Tibial artery (tissue), 4 donors: ENCODE results near the gene PACSIN1.

Source experiments
- DNase-seq, 2 donors: peaks; one replicate each; pipeline ENCODE4 v3.0.0-alpha.2; 2019
- H3K27ac ChIP-seq, 2 donors: fragments of 200-600 bp; sonication (generic) in 1 of 2; 1 replicate in 1 of 2; 2 replicates in 1 of 2; pipeline ENCODE4 v1.5.1; 2018 to 2019; ENCODE audit warnings: mild to moderate bottlenecking in 1 of 2
- H3K27me3 ChIP-seq, 2 donors: fragments of 200-600 bp; sonication (generic) in 1 of 2; one replicate each; pipeline versions ENCODE4 v1.5.1 to v1.6.0; 2016 to 2019
- H3K36me3 ChIP-seq, 3 donors: fragments of 200-600 bp; sonication (generic) in 2 of 3; one replicate each; pipeline ENCODE4 v1.5.1; 2016 to 2019; ENCODE audit warnings: mild to moderate bottlenecking in 2 of 3
- H3K4me1 ChIP-seq, 4 donors: fragments of 200-600 bp; sonication (generic) in 2 of 4; 1 replicate in 3 of 4; 2 replicates in 1 of 4; pipeline ENCODE4 v1.5.1; 2016 to 2019
- H3K4me3 ChIP-seq, 2 donors: fragments of 200-600 bp; sonication (generic) in 1 of 2; 1 replicate in 1 of 2; 2 replicates in 1 of 2; pipeline ENCODE4 v1.5.1; 2018 to 2019; ENCODE audit warnings: mild to moderate bottlenecking in 2 of 2
- H3K9me3 ChIP-seq, 3 donors: fragments of 200-600 bp; sonication (generic) in 1 of 3; one replicate each; pipeline ENCODE4 v1.5.1; 2016 to 2019
- intact Hi-C: fragments of 100-400 bp; cut with DNase I; formaldehyde crosslinking; loops from one replicate; pipeline ENCODE4 v1.15.0; 2023; ENCODE audit warnings: low total_unique reads
- TF ChIP-seq, protein P1 (sequence below), 2 experiments: fragments of 200-600 bp in 1 of 2; fragments of 450-650 bp in 1 of 2; IDR thresholded peaks; one replicate each; pipeline ENCODE4 v1.5.1; 2017 to 2019; ENCODE audit warnings: antibody characterized with exemption in 2 of 2, mild to moderate bottlenecking in 1 of 2, moderate library complexity in 1 of 2

The PACSIN1 gene

GRCh38 chr6:34538581-34538980 is 72.7 kb downstream of the PACSIN1 start:
- TF ChIP-seq, protein P1, sequence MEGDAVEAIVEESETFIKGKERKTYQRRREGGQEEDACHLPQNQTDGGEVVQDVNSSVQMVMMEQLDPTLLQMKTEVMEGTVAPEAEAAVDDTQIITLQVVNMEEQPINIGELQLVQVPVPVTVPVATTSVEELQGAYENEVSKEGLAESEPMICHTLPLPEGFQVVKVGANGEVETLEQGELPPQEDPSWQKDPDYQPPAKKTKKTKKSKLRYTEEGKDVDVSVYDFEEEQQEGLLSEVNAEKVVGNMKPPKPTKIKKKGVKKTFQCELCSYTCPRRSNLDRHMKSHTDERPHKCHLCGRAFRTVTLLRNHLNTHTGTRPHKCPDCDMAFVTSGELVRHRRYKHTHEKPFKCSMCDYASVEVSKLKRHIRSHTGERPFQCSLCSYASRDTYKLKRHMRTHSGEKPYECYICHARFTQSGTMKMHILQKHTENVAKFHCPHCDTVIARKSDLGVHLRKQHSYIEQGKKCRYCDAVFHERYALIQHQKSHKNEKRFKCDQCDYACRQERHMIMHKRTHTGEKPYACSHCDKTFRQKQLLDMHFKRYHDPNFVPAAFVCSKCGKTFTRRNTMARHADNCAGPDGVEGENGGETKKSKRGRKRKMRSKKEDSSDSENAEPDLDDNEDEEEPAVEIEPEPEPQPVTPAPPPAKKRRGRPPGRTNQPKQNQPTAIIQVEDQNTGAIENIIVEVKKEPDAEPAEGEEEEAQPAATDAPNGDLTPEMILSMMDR (IDR thresholded peaks at IDR 0.05) = no peak
- no peaks in the 10 kb centered on the region for H3K27me3 ChIP-seq
- intact Hi-C loops = no loop called here
- H3K4me3 ChIP-seq = no peak overlapping the region
- no peaks in the 10 kb centered on the region for H3K36me3 ChIP-seq
- DNase-seq = no peak
- H3K4me1 ChIP-seq = peaks cover 0 to 9% (median 0%) of the 10 kb centered on the region in 4 donors
- H3K9me3 ChIP-seq = no peaks in the 10 kb centered on the region
- no peak overlapping the region for H3K27ac ChIP-seq

- H3K27ac ChIP-seq = no peak overlapping the region
- no peaks in the 10 kb centered on the region for H3K27me3 ChIP-seq
- intact Hi-C loops = no loop called here
- H3K4me3 ChIP-seq = no peak overlapping the region
- TF ChIP-seq, protein P1 (IDR thresholded peaks at IDR 0.05) = no peak
- DNase-seq = no peak
- H3K9me3 ChIP-seq = no peaks in the 10 kb centered on the region
- H3K36me3 ChIP-seq = no peaks in the 10 kb centered on the region
- H3K4me1 ChIP-seq = peaks cover 0 to 12% (median 0%) of the 10 kb centered on the region in 4 donors
Measured at GRCh38 chr6:34539181-34539580, 73.3 kb downstream of the PACSIN1 start.

GRCh38 chr6:34540222-34540621 is 74.3 kb downstream of the PACSIN1 start:
- TF ChIP-seq, protein P1 (IDR thresholded peaks at IDR 0.05) = no peak
- Histone ChIP-seq H3K27ac (no peak overlapping the region), H3K27me3 (no peaks in the 10 kb centered on the region), H3K9me3 (no peaks in the 10 kb centered on the region), H3K36me3 (no peaks in the 10 kb centered on the region), H3K4me3 (no peak overlapping the region), H3K4me1 (peaks cover 0 to 12% (median 0%) of the 10 kb centered on the region in 4 donors)
- DNase-seq = no peak
- intact Hi-C loops = no loop called here

DNA sequence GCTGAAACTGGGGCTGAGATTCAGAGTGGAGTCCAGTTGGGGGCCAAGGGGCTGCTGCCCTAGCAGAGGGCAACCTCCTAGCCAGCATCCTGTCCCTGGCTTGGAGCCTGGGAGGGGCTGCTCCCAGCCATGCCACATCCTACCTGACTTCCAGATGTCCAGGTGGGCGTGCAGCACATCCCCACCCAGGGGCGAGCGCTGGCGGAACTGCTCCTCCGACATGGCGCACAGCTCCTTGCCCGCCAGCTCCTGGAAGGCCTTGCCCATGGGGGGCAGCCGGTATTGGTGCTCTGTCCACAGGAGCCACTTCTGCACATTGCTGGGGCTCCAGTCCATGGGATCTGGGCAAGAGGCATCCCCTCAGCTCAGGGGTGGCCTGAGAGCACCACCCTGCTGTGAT is 75.0 kb downstream of the PACSIN1 start:
- H3K4me1 ChIP-seq = peaks cover 0 to 14% (median 0%) of the 10 kb centered on the region in 4 donors
- H3K4me3 ChIP-seq = no peak overlapping the region
- no peak overlapping the region for H3K27ac ChIP-seq
- no peak for DNase-seq
- TF ChIP-seq, protein P1 (IDR thresholded peaks at IDR 0.05) = no peak
- H3K27me3 ChIP-seq = no peaks in the 10 kb centered on the region
- intact Hi-C loops = no loop called here
- H3K9me3 ChIP-seq = no peaks in the 10 kb centered on the region
- no peaks in the 10 kb centered on the region for H3K36me3 ChIP-seq

DNA sequence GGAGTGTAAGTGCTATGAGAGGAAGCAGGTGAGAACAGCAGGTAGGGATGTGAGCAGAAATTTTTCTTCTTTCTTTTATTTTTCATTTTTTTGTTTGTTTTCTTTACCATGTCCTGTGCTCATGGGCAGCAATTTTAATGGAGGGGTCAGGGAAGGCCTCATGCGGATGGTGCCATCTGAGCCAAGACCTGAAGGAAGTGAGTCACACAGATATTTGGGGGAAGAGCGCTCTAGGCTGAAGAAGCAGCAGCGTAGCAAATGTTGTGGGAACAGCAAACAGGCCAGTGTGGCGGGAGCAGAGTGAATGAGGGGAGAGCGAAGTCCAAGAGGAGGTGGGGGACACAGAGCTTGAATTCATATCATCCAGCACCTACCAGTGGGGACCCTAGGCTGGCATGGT is 77.5 kb downstream of the PACSIN1 start:
- Histone ChIP-seq H3K27me3 (no peaks in the 10 kb centered on the region), H3K4me3 (no peak overlapping the region), H3K36me3 (no peaks in the 10 kb centered on the region), H3K9me3 (no peaks in the 10 kb centered on the region), H3K27ac (no peak overlapping the region), H3K4me1 (peaks cover 0 to 28% (median 7%) of the 10 kb centered on the region in 4 donors)
- no peak for DNase-seq
- TF ChIP-seq, protein P1 (IDR thresholded peaks at IDR 0.05) = no peak
- intact Hi-C loops = no loop called here

DNA sequence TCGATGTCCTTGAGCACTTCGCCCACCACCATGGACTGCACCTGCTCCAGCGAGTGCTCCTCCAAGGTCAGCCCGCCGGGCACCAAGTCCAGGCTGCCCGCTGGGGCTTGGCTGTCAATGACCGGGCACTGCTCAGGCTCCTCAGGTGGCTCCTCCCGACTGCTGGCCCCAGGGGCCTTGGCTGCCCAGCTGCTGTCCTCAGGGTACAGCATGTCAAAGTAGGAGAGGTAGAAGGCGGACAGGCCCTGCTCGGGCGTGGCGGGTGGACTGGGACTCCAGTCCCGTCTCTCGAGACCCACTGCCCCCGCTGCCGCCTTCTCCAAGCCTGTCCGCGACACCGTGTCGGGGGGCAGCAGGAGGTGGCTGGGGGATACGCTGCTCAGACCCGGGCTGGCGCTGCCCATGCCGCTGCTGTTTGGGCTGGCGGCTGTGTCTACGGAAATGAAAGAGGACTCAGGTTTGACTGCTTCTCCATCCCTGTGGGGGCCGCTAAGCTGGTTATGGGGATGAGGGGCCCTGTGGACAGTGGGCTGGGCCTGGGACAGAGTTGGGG is 78.3 kb downstream of the PACSIN1 start:
- DNase-seq = no peak

More for the DNA sequence above, 78.3 kb downstream of the PACSIN1 start:
- Histone ChIP-seq H3K4me3 (no peak overlapping the region), H3K27me3 (no peaks in the 10 kb centered on the region), H3K27ac (no peak overlapping the region), H3K4me1 (peaks cover 0 to 23% (median 7%) of the 10 kb centered on the region in 4 donors), H3K9me3 (no peaks in the 10 kb centered on the region), H3K36me3 (no peaks in the 10 kb centered on the region)
- TF ChIP-seq, protein P1 (IDR thresholded peaks at IDR 0.05) = no peak
- intact Hi-C loops = no loop called here
